Stomach (tissue), 9 donors: ENCODE measurements around the gene BCAR1. TPM values are rescaled to one million over a fixed set of nuclear protein-coding genes. Genes with fewer than 3 reads are reported as not detected.

Experiments used
- DNase-seq, 2 donors: peaks; one replicate each; pipeline versions ENCODE4 v3.0.0 to v3.0.0-alpha.2; 2013 to 2019
- H3K27ac ChIP-seq, 5 donors: fragments of 200-600 bp in 4 of 5; sonication (generic) in 4 of 5; one replicate each; pipeline ENCODE4 v1.5.1; 2013 to 2019; ENCODE audit warnings: mild to moderate bottlenecking in 1 of 5, moderate library complexity in 1 of 5
- H3K27me3 ChIP-seq, 3 donors: fragments of 200-600 bp; sonication (generic); one replicate each; pipeline ENCODE4 v1.5.1; 2017 to 2019; ENCODE audit warnings: mixed run types in 1 of 3
- H3K36me3 ChIP-seq, 4 donors: fragments of 200-600 bp; sonication (generic); 1 replicate in 3 of 4; 2 replicates in 1 of 4; pipeline ENCODE4 v1.5.1; 2016 to 2019
- H3K4me1 ChIP-seq, 4 donors: fragments of 200-600 bp; sonication (generic); one replicate each; pipeline ENCODE4 v1.5.1; 2016 to 2019
- H3K4me3 ChIP-seq, 4 donors: fragments of 200-600 bp; sonication (generic) in 3 of 4; one replicate each; pipeline ENCODE4 v1.5.1; 2016 to 2019; ENCODE audit warnings: mild to moderate bottlenecking in 1 of 4
- H3K9me3 ChIP-seq, 4 donors: fragments of 200-600 bp; sonication (generic); one replicate each; pipeline ENCODE4 v1.5.1; 2016 to 2019
- EP300 ChIP-seq: sonication (generic); formaldehyde crosslinking; IDR thresholded peaks from one replicate; pipeline ENCODE4 v1.6.1; 2017; ENCODE audit warnings: antibody characterized with exemption
- POLR2A ChIP-seq, 4 donors: fragments of 450-650 bp; IDR thresholded peaks; one replicate each; pipeline ENCODE4 v1.6.1; 2016; ENCODE audit warnings: antibody characterized with exemption in 4 of 4, control low read depth in 2 of 4, mild to moderate bottlenecking in 1 of 4, moderate library complexity in 1 of 4
- POLR2AphosphoS5 ChIP-seq, 3 donors: sonication (generic); formaldehyde crosslinking; IDR thresholded peaks; one replicate each; pipeline ENCODE4 v1.6.1; 2016; ENCODE audit warnings: antibody characterized with exemption in 3 of 3
- WGBS, 5 donors: extraction: QIAGEN DNeasy Blood & Tissue Kit in 3 of 5; methylation state at CpG; one replicate each; pipeline versions ENCODE4 v1.1.5 to v1.1.7; 2013 to 2018; 5-methylcytosine and 5-hydroxymethylcytosine counted together
- intact Hi-C: fragments of 100-400 bp; cut with DNase I; formaldehyde crosslinking; loops from one replicate; pipeline ENCODE4 v1.15.1; 2023; ENCODE audit warnings: low total_unique reads
- polyA plus RNA-seq, 3 donors: library from polyadenylated mRNA; stranded (reverse); fragments of 200-250 nt; gene quantifications; one replicate each; pipeline ENCODE4 v1.2.3, GENCODE V29; 2013
- total RNA-seq, 5 donors: library from RNA; depleted of rRNA; stranded (reverse); fragments of >200 nt; gene quantifications; one replicate each; pipeline versions ENCODE4 v1.1.0 to v1.2.3, GENCODE V29; 2014 to 2016
- TF ChIP-seq, protein P1 (sequence below), 7 experiments: fragments of 450-650 bp in 4 of 7; fragments of 200-600 bp in 3 of 7; sonication (generic) in 3 of 7; IDR thresholded peaks; one replicate each; pipeline ENCODE4 v1.5.1; 2016 to 2019; ENCODE audit warnings: antibody characterized with exemption in 7 of 7, control low read depth in 2 of 7, mild to moderate bottlenecking in 1 of 7
- donor health status: healthy with polysubstance abuse.
- donor health status: Bipolar disorder and iron deficiency.
- donor health status: healthy.

BCAR1 gene
- total and polyA plus RNA-seq, 8 donors: 34.7 to 219 (median 56.8) TPM

- Histone ChIP-seq H3K4me3 (peak overlapping the region; percentile 71 to 98 (median 95)), H3K27me3 (peaks cover 0 to 37% (median 7%) of the 10 kb centered on the region in 3 donors), H3K9me3 (no peaks in the 10 kb centered on the region), H3K36me3 (no peaks in the 10 kb centered on the region), H3K27ac (peak overlapping the region; percentile 89 to 96 (median 95)), H3K4me1 (peaks cover 38 to 70% (median 65%) of the 10 kb centered on the region in 4 donors)
- WGBS, 5 donors: 6 to 31% (median 22%) methylated on average over 6 to 14 of the region's 14 CpGs
- TF ChIP-seq POLR2A (IDR thresholded peaks at IDR 0.05) (no peak), POLR2AphosphoS5 (IDR thresholded peaks at IDR 0.05) (no peak), EP300 (no peak)
- TF ChIP-seq, protein P1, sequence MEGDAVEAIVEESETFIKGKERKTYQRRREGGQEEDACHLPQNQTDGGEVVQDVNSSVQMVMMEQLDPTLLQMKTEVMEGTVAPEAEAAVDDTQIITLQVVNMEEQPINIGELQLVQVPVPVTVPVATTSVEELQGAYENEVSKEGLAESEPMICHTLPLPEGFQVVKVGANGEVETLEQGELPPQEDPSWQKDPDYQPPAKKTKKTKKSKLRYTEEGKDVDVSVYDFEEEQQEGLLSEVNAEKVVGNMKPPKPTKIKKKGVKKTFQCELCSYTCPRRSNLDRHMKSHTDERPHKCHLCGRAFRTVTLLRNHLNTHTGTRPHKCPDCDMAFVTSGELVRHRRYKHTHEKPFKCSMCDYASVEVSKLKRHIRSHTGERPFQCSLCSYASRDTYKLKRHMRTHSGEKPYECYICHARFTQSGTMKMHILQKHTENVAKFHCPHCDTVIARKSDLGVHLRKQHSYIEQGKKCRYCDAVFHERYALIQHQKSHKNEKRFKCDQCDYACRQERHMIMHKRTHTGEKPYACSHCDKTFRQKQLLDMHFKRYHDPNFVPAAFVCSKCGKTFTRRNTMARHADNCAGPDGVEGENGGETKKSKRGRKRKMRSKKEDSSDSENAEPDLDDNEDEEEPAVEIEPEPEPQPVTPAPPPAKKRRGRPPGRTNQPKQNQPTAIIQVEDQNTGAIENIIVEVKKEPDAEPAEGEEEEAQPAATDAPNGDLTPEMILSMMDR (IDR thresholded peaks at IDR 0.05): no peak
- intact Hi-C loops: no loop called here
- DNase-seq: peak in 1 of 2 donors; percentile 85
Observed at GRCh38 chr16:75264457-75264998, 13.1 kb upstream of the BCAR1 start.

- peak in 1 of 2 donors; percentile 44 for DNase-seq
Observed at GRCh38 chr16:75263963-75264445, 12.6 kb upstream of the BCAR1 start.

DNA sequence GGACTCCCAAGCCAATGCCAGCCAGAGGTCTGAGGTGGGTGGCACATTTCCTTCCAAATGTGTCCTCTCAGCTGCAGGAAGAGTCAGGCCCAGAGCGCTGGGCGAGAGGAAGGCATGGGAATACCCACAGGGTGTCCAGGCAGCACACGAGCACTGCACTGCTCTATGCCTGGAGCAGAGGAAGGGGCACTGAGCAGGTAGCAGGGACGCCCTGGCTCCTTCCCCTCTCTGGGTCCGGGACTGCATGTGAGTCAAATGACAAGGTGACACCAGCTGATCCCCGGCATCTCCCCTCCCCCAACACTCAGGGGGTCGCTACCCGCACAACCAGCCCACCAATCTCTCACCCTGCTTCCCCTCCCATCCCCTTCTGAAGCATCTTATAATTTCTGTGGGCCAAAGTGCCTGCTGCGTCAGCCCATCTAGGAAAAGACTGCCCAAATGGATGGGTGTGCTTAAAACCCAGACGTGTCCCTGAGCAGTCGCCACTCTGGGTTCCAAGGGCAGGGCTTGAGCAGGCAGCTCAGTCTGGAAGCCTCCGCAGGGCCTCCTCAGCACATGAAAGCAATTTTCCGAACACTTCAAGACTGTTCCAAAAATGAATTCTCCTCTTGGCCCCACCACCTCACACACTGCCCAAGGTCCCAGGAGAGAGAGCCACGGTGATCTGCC lies 12.0 kb upstream of the BCAR1 start:
- Histone ChIP-seq H3K4me1 (peaks cover 39 to 78% (median 73%) of the 10 kb centered on the region in 4 donors), H3K27ac (peak overlapping the region in 4 of 5 donors; percentile 94 to 96 (median 96)), H3K9me3 (no peaks in the 10 kb centered on the region), H3K4me3 (peak overlapping the region; percentile 7 to 98 (median 82)), H3K36me3 (no peaks in the 10 kb centered on the region), H3K27me3 (peaks cover 0 to 37% (median 7%) of the 10 kb centered on the region in 3 donors)
- DNase-seq: peak in 1 of 2 donors; percentile 26
- TF ChIP-seq POLR2A (IDR thresholded peaks at IDR 0.05): no peak
- no peak for TF ChIP-seq EP300
- TF ChIP-seq, protein P1 (IDR thresholded peaks at IDR 0.05): no peak
- WGBS, 5 donors: 76 to 83% (median 77%) methylated on average over 14 of the region's 14 CpGs
- intact Hi-C loops: no loop called here

More at GRCh38 chr16:75263963-75264445, 12.6 kb upstream of the BCAR1 start:
- peak overlapping the region; percentile 89 to 96 (median 95) for H3K27ac ChIP-seq
- intact Hi-C loops: no loop called here
- WGBS, 5 donors: 13 to 42% (median 35%) methylated on average over 4 to 8 of the region's 8 CpGs
- peaks cover 38 to 72% (median 67%) of the 10 kb centered on the region in 4 donors for H3K4me1 ChIP-seq
- no peak for TF ChIP-seq POLR2AphosphoS5 (IDR thresholded peaks at IDR 0.05)
- TF ChIP-seq, protein P1 (IDR thresholded peaks at IDR 0.05): no peak
- TF ChIP-seq POLR2A (IDR thresholded peaks at IDR 0.05): no peak
- TF ChIP-seq EP300: no peak
- H3K4me3 ChIP-seq: peak overlapping the region; percentile 71 to 98 (median 95)
- no peaks in the 10 kb centered on the region for H3K36me3 ChIP-seq
- H3K27me3 ChIP-seq: peaks cover 0 to 37% (median 7%) of the 10 kb centered on the region in 3 donors
- no peaks in the 10 kb centered on the region for H3K9me3 ChIP-seq

- intact Hi-C loops: no loop called here
- Histone ChIP-seq H3K27me3 (peaks cover 0 to 37% (median 7%) of the 10 kb centered on the region in 3 donors), H3K27ac (peak overlapping the region in 3 of 5 donors; percentile 46 to 96 (median 94)), H3K4me3 (peak overlapping the region in 2 of 4 donors; percentile 7 to 92), H3K9me3 (no peaks in the 10 kb centered on the region), H3K4me1 (peaks cover 46 to 83% (median 76%) of the 10 kb centered on the region in 4 donors), H3K36me3 (no peaks in the 10 kb centered on the region)
- 58 to 87% (median 74%) methylated on average over 4 to 5 of the region's 5 CpGs for WGBS, 5 donors
- TF ChIP-seq EP300: no peak
- TF ChIP-seq, protein P1 (IDR thresholded peaks at IDR 0.05): no peak
- no peak for TF ChIP-seq POLR2AphosphoS5 (IDR thresholded peaks at IDR 0.05)
- TF ChIP-seq POLR2A (IDR thresholded peaks at IDR 0.05): no peak
- DNase-seq: no peak
Observed at GRCh38 chr16:75262800-75263127, 11.3 kb upstream of the BCAR1 start.
